ENCODE results near the gene S100PBP. TPM values are rescaled to one million over a fixed set of nuclear protein-coding genes. Genes with fewer than 3 reads are reported as not detected.

Gene S100PBP
- total and polyA plus RNA-seq, 9 of the 15 experiments (the other 6 are each of a cell fraction or from before 2014, with no cell fraction given), result 22.9 to 60.2 (median 32.9) TPM

GRCh38 chr1:32774464-32774808 is 43.0 kb upstream of the S100PBP start:
- Histone ChIP-seq H2AFZ (ENCODE audit: low read depth, low read length) (no peak overlapping the region), H3K4me1 (replicated peaks in 1 of 2; ENCODE audit: control insufficient read depth in 2 of 2, insufficient read depth in 2 of 2, low read length in 2 of 2) (peaks cover 2 to 31% of the 10 kb centered on the region in 2 experiments; a peak in 3 of 5 replicates), H3K9ac (ENCODE audit: insufficient read depth in 1 of 2, low read depth in 2 of 2, low read length in 2 of 2) (no peak overlapping the region), H3K27me3 (ENCODE audit: control insufficient read depth in 2 of 2, insufficient read depth in 2 of 2, low read length in 2 of 2) (no peaks in the 10 kb centered on the region), H3K9me1 (ENCODE audit: control insufficient read depth, insufficient read depth, low read length) (peaks cover 3% of the 10 kb centered on the region), H3K4me3 (no peak overlapping the region), H3K27ac (ENCODE audit: extremely low read depth, low read depth, low read length) (no peak overlapping the region), H3K79me2 (ENCODE audit: control insufficient read depth, insufficient read depth, low read length) (no peaks in the 10 kb centered on the region), H3K36me3 (ENCODE audit: control insufficient read depth, insufficient read depth, low read length) (peaks cover 88% of the 10 kb centered on the region), H3K9me3 (replicated peaks; ENCODE audit: control insufficient read depth, insufficient read depth, low read depth, low read length) (no peaks in the 10 kb centered on the region), H4K20me1 (replicated peaks; ENCODE audit: control insufficient read depth, insufficient read depth, low read length) (peaks cover 12% of the 10 kb centered on the region; the same call in 1 of the 2 replicates), H3K4me2 (ENCODE audit: insufficient read depth, low read length) (no peak overlapping the region)
- intact Hi-C loops (cut with micrococcal nuclease) (loop anchor here (5.0 kb wide), 2 partner anchors 98 to 252 kb away; partner anchors contain the start of gene FNDC5), in situ Hi-C loops (cut with MboI) (no loop called here)
- CTCF ChIA-PET (ENCODE audit: low intra/inter-chr PET ratio), result interaction anchor here (1.4 to 5.8 kb wide), 2 partner anchors 62 to 254 kb away, joined by 6 to 99 read pairs; no protein-coding TSS in a partner anchor
- peak; percentile 43 for ATAC-seq
- no peak for DNase-seq (ENCODE audit: extremely low read depth in 1 of 4, low spot score in 3 of 4)
- no peak for FAIRE-seq
- BruUV-seq (replicated peaks), result no TSS peak
- POLR2A ChIA-PET, result interaction anchor here (0.6 to 8.8 kb wide), 25 partner anchors 8 to 293 kb away, joined by 3 to 116 read pairs (median 4); partner anchors contain the start of genes RBBP4, SYNC, YARS1 and ZBTB8OS
- TF ChIP-seq, protein P1, sequence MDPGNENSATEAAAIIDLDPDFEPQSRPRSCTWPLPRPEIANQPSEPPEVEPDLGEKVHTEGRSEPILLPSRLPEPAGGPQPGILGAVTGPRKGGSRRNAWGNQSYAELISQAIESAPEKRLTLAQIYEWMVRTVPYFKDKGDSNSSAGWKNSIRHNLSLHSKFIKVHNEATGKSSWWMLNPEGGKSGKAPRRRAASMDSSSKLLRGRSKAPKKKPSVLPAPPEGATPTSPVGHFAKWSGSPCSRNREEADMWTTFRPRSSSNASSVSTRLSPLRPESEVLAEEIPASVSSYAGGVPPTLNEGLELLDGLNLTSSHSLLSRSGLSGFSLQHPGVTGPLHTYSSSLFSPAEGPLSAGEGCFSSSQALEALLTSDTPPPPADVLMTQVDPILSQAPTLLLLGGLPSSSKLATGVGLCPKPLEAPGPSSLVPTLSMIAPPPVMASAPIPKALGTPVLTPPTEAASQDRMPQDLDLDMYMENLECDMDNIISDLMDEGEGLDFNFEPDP (CRISPR knock-in tag; IDR thresholded peaks at IDR 0.05), result no peak
- TF ChIP-seq MTA3 (IDR thresholded peaks at IDR 0.05; ENCODE audit: borderline replicate concordance) (0 out of 2 replicates have a peak, but pooled peaks have one; percentile 8), TEAD2 (tag; IDR thresholded peaks at IDR 0.05) (no peak), ZNF785 (CRISPR knock-in tag; IDR thresholded peaks at IDR 0.05) (no peak), SUPT5H (IDR thresholded peaks at IDR 0.05) (peak; percentile 6), ZNF830 (CRISPR knock-in tag; IDR thresholded peaks at IDR 0.05) (peak; percentile 13; the same call in 1 of the 2 replicates), GABPB2 (CRISPR knock-in tag; conservative IDR thresholded peaks at IDR 0.05) (no peak), ZHX1 (conservative IDR thresholded peaks at IDR 0.05; ENCODE audit: low read length) (no peak), ELK1 (CRISPR knock-in tag; IDR thresholded peaks at IDR 0.05) (no peak), GABPB1 (CRISPR knock-in tag; IDR thresholded peaks at IDR 0.05) (no peak), SPI1 (IDR thresholded peaks at IDR 0.05; ENCODE audit: borderline replicate concordance, low read depth, low read length) (no peak), XRCC3 (IDR thresholded peaks at IDR 0.05) (no peak)
- TF ChIP-seq, protein P2, sequence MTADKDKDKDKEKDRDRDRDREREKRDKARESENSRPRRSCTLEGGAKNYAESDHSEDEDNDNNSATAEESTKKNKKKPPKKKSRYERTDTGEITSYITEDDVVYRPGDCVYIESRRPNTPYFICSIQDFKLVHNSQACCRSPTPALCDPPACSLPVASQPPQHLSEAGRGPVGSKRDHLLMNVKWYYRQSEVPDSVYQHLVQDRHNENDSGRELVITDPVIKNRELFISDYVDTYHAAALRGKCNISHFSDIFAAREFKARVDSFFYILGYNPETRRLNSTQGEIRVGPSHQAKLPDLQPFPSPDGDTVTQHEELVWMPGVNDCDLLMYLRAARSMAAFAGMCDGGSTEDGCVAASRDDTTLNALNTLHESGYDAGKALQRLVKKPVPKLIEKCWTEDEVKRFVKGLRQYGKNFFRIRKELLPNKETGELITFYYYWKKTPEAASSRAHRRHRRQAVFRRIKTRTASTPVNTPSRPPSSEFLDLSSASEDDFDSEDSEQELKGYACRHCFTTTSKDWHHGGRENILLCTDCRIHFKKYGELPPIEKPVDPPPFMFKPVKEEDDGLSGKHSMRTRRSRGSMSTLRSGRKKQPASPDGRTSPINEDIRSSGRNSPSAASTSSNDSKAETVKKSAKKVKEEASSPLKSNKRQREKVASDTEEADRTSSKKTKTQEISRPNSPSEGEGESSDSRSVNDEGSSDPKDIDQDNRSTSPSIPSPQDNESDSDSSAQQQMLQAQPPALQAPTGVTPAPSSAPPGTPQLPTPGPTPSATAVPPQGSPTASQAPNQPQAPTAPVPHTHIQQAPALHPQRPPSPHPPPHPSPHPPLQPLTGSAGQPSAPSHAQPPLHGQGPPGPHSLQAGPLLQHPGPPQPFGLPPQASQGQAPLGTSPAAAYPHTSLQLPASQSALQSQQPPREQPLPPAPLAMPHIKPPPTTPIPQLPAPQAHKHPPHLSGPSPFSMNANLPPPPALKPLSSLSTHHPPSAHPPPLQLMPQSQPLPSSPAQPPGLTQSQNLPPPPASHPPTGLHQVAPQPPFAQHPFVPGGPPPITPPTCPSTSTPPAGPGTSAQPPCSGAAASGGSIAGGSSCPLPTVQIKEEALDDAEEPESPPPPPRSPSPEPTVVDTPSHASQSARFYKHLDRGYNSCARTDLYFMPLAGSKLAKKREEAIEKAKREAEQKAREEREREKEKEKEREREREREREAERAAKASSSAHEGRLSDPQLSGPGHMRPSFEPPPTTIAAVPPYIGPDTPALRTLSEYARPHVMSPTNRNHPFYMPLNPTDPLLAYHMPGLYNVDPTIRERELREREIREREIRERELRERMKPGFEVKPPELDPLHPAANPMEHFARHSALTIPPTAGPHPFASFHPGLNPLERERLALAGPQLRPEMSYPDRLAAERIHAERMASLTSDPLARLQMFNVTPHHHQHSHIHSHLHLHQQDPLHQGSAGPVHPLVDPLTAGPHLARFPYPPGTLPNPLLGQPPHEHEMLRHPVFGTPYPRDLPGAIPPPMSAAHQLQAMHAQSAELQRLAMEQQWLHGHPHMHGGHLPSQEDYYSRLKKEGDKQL (CRISPR knock-in tag; IDR thresholded peaks at IDR 0.05; ENCODE audit: borderline replicate concordance), result no peak

Data from K562 (cell line).